Neural crest cell (in vitro differentiated cells): Measurements from ENCODE around the gene MUC5B. TPM values are rescaled to one million over a fixed set of nuclear protein-coding genes. Genes with fewer than 3 reads are reported as not detected.

Experiments used
- DNase-seq: peaks from one replicate; pipeline ENCODE4 v3.0.0; 2021; ENCODE audit warnings: low read depth, mixed read lengths, low spot score
- H3K27ac Mint-ChIP-seq: one replicate; pipeline ENCODE4 v1.8.0; 2021; ENCODE audit warnings: mild to moderate bottlenecking, mixed read lengths; ENCODE audit not compliant: unreplicated experiment
- H3K27me3 Mint-ChIP-seq: 2 replicates; pipeline ENCODE4 v1.8.0; 2021; ENCODE audit warnings: low read depth, mild to moderate bottlenecking, mixed read lengths
- H3K36me3 Mint-ChIP-seq: 2 replicates; pipeline ENCODE4 v1.8.0; 2021; ENCODE audit warnings: low read depth, mild to moderate bottlenecking, mixed read lengths
- H3K4me1 Mint-ChIP-seq: 2 replicates; pipeline ENCODE4 v1.8.0; 2021; ENCODE audit warnings: mixed read lengths
- H3K4me3 Mint-ChIP-seq: one replicate; pipeline ENCODE4 v1.8.0; 2021; ENCODE audit warnings: mild to moderate bottlenecking, mixed read lengths
- H3K9me3 Mint-ChIP-seq: 2 replicates; pipeline ENCODE4 v1.8.0; 2021; ENCODE audit warnings: mixed read lengths
- total RNA-seq: library from RNA; stranded (reverse); gene quantifications from 2 replicates; pipeline ENCODE4 v1.2.1, GENCODE V29; 2021
- TF ChIP-seq, protein P1 (sequence below): fragments of 200-600 bp; sonication (generic); conservative IDR thresholded peaks from 2 replicates; pipeline ENCODE4 v1.5.0; 2021; ENCODE audit warnings: antibody characterized with exemption, mild to moderate bottlenecking

The MUC5B gene
- total RNA-seq, 1 donor from 2014 or later: 0.42 TPM

DNA sequence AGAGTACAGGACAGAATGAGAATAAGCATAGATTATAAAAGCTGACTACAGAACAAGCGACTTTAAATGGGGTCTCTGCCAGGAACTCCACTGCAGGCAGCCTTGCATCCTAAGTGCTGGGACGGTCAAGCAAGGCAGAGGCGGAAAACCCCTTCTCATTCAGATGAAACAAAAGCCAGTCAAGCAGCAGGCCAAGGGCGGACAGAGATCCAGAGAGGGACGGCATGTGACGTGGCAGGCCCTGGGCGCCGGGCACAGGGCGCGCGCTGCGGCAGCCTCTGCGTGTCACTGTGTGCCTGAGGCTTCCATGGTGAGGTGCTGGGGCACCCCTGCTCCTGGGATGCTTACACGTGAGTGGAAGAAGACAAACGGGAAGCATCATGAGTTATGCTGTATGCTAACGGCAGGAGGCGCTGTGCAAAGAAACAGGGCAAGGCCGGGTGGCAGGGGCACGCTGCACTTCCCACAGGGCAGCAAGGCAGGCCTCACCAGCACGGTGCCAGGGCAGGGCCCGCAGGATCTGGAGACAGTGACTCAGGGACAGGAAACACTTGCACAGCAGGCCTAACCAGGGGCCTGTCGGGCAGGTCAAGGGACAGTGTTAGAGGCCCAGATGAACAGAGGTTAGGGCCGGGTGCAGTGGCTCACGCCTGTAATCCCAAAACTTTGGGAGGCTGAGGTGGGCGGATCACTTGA lies 80.4 kb downstream of the MUC5B start:
- H3K27me3 Mint-ChIP-seq: no peaks in the 10 kb centered on the region
- H3K9me3 Mint-ChIP-seq: no peaks in the 10 kb centered on the region
- TF ChIP-seq, protein P1, sequence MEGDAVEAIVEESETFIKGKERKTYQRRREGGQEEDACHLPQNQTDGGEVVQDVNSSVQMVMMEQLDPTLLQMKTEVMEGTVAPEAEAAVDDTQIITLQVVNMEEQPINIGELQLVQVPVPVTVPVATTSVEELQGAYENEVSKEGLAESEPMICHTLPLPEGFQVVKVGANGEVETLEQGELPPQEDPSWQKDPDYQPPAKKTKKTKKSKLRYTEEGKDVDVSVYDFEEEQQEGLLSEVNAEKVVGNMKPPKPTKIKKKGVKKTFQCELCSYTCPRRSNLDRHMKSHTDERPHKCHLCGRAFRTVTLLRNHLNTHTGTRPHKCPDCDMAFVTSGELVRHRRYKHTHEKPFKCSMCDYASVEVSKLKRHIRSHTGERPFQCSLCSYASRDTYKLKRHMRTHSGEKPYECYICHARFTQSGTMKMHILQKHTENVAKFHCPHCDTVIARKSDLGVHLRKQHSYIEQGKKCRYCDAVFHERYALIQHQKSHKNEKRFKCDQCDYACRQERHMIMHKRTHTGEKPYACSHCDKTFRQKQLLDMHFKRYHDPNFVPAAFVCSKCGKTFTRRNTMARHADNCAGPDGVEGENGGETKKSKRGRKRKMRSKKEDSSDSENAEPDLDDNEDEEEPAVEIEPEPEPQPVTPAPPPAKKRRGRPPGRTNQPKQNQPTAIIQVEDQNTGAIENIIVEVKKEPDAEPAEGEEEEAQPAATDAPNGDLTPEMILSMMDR: peak; percentile 50
- H3K36me3 Mint-ChIP-seq: no peaks in the 10 kb centered on the region
- peak overlapping the region; percentile 4 for H3K4me3 Mint-ChIP-seq
- DNase-seq: peak; percentile 28
- H3K27ac Mint-ChIP-seq: peak overlapping the region; percentile 50
- peaks cover 27% of the 10 kb centered on the region for H3K4me1 Mint-ChIP-seq

DNA sequence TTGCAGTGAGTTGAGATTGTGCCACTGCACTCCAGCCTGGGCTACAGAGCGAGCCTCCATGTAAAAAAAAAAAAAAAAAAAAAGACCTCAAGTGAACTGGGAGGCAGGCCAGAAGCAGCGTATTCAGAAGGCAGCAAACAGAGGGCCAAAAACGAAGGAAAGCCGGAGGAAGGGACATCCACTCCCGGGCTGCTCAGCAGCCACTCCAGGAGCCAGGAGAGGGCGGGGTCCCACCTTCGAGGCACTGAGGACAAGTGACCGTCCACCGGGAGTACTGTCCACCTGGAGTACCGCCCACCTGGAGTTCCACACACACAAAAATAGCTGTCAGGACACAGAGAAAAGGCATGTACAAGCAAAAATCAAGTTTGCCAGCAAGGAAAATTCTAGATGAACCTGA lies 81.1 kb downstream of the MUC5B start:
- Mint-ChIP-seq H3K27me3 (no peaks in the 10 kb centered on the region), H3K4me3 (peak overlapping the region; percentile 66), H3K36me3 (no peaks in the 10 kb centered on the region), H3K4me1 (peaks cover 27% of the 10 kb centered on the region), H3K27ac (peak overlapping the region; percentile 72), H3K9me3 (no peaks in the 10 kb centered on the region)
- DNase-seq: no peak
- TF ChIP-seq, protein P1: no peak

DNA sequence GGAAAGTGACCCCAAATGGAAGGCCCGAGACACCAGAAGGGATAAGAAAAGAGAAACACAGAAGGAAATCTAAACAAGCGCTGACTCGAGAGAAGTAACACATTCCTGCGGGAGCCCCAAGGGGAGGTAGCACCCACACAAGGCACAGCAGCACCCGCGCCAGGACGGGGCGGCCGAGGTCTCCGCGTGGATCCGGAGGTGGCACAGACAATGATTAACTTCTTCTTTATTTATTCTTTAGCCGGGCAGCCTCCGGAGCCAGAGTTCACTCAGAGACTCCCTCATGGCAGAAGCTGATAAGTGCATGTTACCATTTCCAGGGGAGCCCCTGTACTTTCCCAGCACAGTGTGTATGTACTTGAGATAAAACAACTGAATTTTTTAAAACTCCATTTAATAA lies 81.5 kb downstream of the MUC5B start:
- TF ChIP-seq, protein P1: no peak
- Mint-ChIP-seq H3K4me3 (peak overlapping the region; percentile 66), H3K4me1 (peaks cover 24% of the 10 kb centered on the region), H3K27me3 (no peaks in the 10 kb centered on the region), H3K36me3 (no peaks in the 10 kb centered on the region), H3K27ac (peak overlapping the region; percentile 72), H3K9me3 (no peaks in the 10 kb centered on the region)
- no peak for DNase-seq

DNA sequence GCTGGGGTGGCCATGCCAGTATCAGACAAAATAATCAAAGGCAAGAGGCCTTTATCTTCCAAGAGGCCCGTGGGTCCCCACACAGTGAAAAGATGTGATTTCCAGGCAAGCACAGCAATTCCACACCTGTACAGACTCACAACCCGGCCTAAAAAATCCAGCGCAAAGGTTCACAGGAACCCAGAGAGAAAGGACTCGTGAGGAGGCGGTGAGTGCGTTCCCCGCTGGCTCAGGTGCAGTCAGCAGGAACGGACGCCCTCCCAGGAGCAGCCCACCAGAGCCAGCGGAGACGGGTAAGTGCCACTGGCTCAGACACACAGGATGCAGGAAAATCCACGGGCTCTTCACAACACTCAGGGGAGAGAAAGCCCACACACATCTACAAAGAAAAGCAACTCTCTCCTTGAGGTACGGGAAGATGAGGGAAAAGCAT lies 82.2 kb downstream of the MUC5B start:
- H3K4me3 Mint-ChIP-seq: peak overlapping the region; percentile 66
- no peak for DNase-seq
- H3K4me1 Mint-ChIP-seq: peaks cover 21% of the 10 kb centered on the region
- TF ChIP-seq, protein P1: no peak
- no peaks in the 10 kb centered on the region for H3K36me3 Mint-ChIP-seq
- no peaks in the 10 kb centered on the region for H3K27me3 Mint-ChIP-seq
- H3K27ac Mint-ChIP-seq: peak overlapping the region; percentile 67
- H3K9me3 Mint-ChIP-seq: no peaks in the 10 kb centered on the region

DNA sequence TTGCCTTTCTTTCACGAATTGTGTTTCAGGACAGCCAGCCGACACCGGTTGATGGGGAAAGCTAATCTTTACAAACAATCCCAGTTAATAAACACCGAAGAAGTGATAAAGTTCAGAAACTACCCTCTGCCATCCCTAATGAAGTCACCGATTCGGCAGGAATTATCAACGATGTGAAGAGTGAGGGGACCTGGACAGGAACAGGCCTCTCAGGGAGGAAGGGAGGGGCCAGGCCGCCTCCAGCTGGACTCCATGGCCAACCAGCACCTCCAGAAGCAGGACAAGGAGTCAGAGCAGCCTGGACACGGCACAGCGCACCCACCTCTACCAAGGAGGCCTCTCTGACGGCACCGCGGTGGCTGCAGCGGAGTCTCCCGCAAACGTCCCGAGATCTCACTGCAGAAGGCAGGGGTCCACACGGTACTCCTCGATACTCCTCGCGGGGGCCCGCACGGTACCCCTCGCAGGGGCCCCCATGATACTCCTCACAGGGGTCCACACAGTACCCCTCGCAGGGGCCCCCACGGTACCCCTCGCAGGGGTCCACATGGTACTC lies 82.7 kb downstream of the MUC5B start:
- peak overlapping the region; percentile 66 for H3K4me3 Mint-ChIP-seq
- TF ChIP-seq, protein P1: no peak
- no peak for DNase-seq
- peaks cover 3% of the 10 kb centered on the region for H3K36me3 Mint-ChIP-seq
- H3K27me3 Mint-ChIP-seq: no peaks in the 10 kb centered on the region
- peaks cover 2% of the 10 kb centered on the region for H3K9me3 Mint-ChIP-seq
- no peak overlapping the region for H3K27ac Mint-ChIP-seq
- peaks cover 24% of the 10 kb centered on the region for H3K4me1 Mint-ChIP-seq
